ENCODE measurements around the gene RAB11FIP2. TPM values are rescaled to one million over a fixed set of nuclear protein-coding genes. Genes with fewer than 3 reads are reported as not detected.

Gene RAB11FIP2
- total and polyA plus RNA-seq, 2 of the 8 experiments (the other 6 are each of a cell fraction or from before 2014, with no cell fraction given) = 3.1 to 12.7 TPM

DNA sequence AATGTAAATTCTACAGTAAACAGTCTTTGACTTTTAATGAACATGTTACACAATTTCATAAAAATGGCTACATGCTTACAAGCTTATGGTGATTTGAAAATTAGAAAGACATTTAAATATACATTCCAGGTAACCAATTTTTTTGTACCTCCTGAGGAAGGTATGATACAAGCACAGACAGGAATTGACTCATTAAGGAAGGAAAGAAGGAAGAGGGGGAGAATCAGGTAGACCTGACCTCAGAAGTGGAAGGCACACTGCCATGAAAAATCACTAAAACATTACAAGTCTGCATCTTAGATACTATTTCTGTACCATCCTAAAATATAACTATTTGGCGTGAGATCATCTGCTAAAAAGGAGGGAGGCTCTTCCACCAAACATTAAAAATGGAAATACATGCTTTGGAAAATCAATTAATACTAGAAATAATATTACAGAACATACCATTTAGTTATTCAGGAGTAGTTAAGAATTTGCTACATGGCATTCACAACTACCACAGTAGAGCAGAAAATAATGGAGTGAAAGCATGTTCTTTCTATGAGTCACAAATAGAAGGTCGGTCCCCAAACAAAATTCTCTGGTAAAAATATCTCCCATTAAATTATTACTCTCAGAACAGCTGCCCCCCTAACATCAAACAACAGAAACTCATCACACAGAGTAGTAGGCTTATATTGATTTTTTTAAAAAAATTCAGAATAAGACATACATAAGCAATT lies 15.2 kb downstream of the RAB11FIP2 start:
- no peak overlapping the region for H2AFZ ChIP-seq (ENCODE audit: low read length)
- H3K79me2 ChIP-seq (ENCODE audit: control insufficient read depth in 1 of 2, insufficient read depth in 2 of 2, low read length in 2 of 2) = no peaks in the 10 kb centered on the region
- H3K14ac ChIP-seq (ENCODE audit: insufficient read length) = no peak overlapping the region
- H2AK5ac ChIP-seq (ENCODE audit: low read depth, low read length) = no peak overlapping the region
- H3K4me1 ChIP-seq (replicated peaks in 1 of 4; ENCODE audit: control insufficient read depth in 3 of 4, insufficient read depth in 4 of 4, low read length in 3 of 4) = peaks cover 0 to 8% (median 1%) of the 10 kb centered on the region in 4 experiments; a peak in 3 of 7 replicates
- no peak overlapping the region for H4K5ac ChIP-seq (ENCODE audit: insufficient read length, low read depth, low read length)
- H3K56ac ChIP-seq (replicated peaks; ENCODE audit: insufficient read length, low read depth, low read length) = no peak overlapping the region
- H4K91ac ChIP-seq (replicated peaks; ENCODE audit: insufficient read length, low read length) = no peak overlapping the region
- peaks cover 0 to 3% (median 0%) of the 10 kb centered on the region in 4 experiments; a peak in 1 of 8 replicates for H3K36me3 ChIP-seq (ENCODE audit: control insufficient read depth in 2 of 4, insufficient read depth in 4 of 4, low read length in 3 of 4)
- no peak overlapping the region for H3K4me3 ChIP-seq (ENCODE audit: extremely low read depth in 1 of 4, insufficient read depth in 2 of 4, low read depth in 3 of 4, low read length in 4 of 4)
- FAIRE-seq = no peak
- H3K9ac ChIP-seq (replicated peaks in 1 of 4; ENCODE audit: extremely low read depth in 1 of 4, low read depth in 3 of 4, low read length in 3 of 4) = no peak overlapping the region
- no peak overlapping the region for H2BK12ac ChIP-seq (ENCODE audit: low read depth, low read length)
- H3K27me3 ChIP-seq (replicated peaks in 1 of 4; ENCODE audit: control insufficient read depth in 3 of 4, extremely low read depth in 1 of 4, insufficient read depth in 3 of 4, low read length in 3 of 4) = no peaks in the 10 kb centered on the region
- WGBS, 2 experiments (ENCODE audit: extremely low coverage in 1 of 2, insufficient coverage in 1 of 2, insufficient read length in 1 of 2, insufficient replicate concordance in 2 of 2, low coverage in 1 of 2, low lambda C conversion rate in 2 of 2, missing lambda C conversion rate in 1 of 2) = 85% methylated on average over 2 of the region's 2 CpGs; no CpG with 5 or more reads in 1 of the 2 experiments
- no peak overlapping the region for H3K23ac ChIP-seq (ENCODE audit: insufficient read length)
- no peak overlapping the region for H2BK20ac ChIP-seq (ENCODE audit: low read length)
- no peak overlapping the region for H3K4ac ChIP-seq (replicated peaks; ENCODE audit: insufficient read length, low read depth, low read length)
- no peak overlapping the region for H4K8ac ChIP-seq (ENCODE audit: extremely low read depth, insufficient read depth, low read length)
- no peaks in the 10 kb centered on the region for H3K9me3 ChIP-seq (ENCODE audit: insufficient read depth in 2 of 2, low read depth in 1 of 2, low read length in 1 of 2)
- TF ChIP-seq, protein P1, sequence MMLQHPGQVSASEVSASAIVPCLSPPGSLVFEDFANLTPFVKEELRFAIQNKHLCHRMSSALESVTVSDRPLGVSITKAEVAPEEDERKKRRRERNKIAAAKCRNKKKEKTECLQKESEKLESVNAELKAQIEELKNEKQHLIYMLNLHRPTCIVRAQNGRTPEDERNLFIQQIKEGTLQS (IDR thresholded peaks at IDR 0.05; ENCODE audit: insufficient read depth, low read depth, low read length) = no peak
- TF ChIP-seq TAF7 (optimal IDR thresholded peaks at IDR 0.05; ENCODE audit: borderline replicate concordance, low read depth, low read length) (no peak), NANOG (IDR thresholded peaks at IDR 0.05; ENCODE audit: insufficient read depth, low read depth, low read length, poor library complexity, severe bottlenecking) (no peak), SRF (IDR thresholded peaks at IDR 0.05; ENCODE audit: low read depth, low read length) (no peak), SP4 (IDR thresholded peaks at IDR 0.05; ENCODE audit: low read length) (no peak), EGR1 (IDR thresholded peaks at IDR 0.05; ENCODE audit: borderline replicate concordance, low read depth, low read length) (no peak), SAP30 (IDR thresholded peaks at IDR 0.05; ENCODE audit: insufficient read depth, insufficient replicate concordance, low read length) (no peak)
- H3K4me2 ChIP-seq (ENCODE audit: insufficient read depth in 1 of 2, low read depth in 2 of 2, low read length in 2 of 2) = no peak overlapping the region
- H2BK5ac ChIP-seq (ENCODE audit: low read depth, low read length) = no peak overlapping the region
- H2BK120ac ChIP-seq (replicated peaks; ENCODE audit: low read depth, low read length) = no peak overlapping the region
- H3K27ac ChIP-seq (ENCODE audit: low read depth, low read length) = no peak overlapping the region
- no peak for DNase-seq (ENCODE audit: low read depth in 1 of 2, low spot score in 2 of 2)
- H3K18ac ChIP-seq (ENCODE audit: extremely low read depth, low read length) = no peak overlapping the region
- ChIA-PET POLR2A (ENCODE audit: partially characterized antibody) (no interaction called here), CTCF (ENCODE audit: partially characterized antibody) (no interaction called here)
- H2BK15ac ChIP-seq (ENCODE audit: low read length) = no peak overlapping the region
- no peaks in the 10 kb centered on the region for H3K23me2 ChIP-seq (ENCODE audit: low read depth, low read length)
- no peaks in the 10 kb centered on the region; the same call in 1 of the 2 replicates for H3K79me1 ChIP-seq (ENCODE audit: low read depth, low read length)
- peaks cover 0 to 2% of the 10 kb centered on the region in 2 experiments for H4K20me1 ChIP-seq (replicated peaks in 1 of 2; ENCODE audit: control insufficient read depth in 1 of 2, insufficient read depth in 2 of 2, low read length in 2 of 2)
